Central memory CD8-positive, alpha-beta T cell (primary cell): ENCODE data around the gene GNAS.

ENCODE experiments used
- ATAC-seq: fragments of 150-1000 bp; cut with Tn5 transposase; replicated peaks from 2 replicates; pipeline ENCODE4 v1.10.0; 2022; ENCODE audit warnings: mild to moderate bottlenecking, moderate FRiP score, moderate number of reproducible peaks; ENCODE audit not compliant: poor library complexity, severe bottlenecking; ENCODE audit errors: extremely low read depth
- DNase-seq, 2 donors: peaks; one replicate each; pipeline ENCODE4 v3.0.0; 2021; ENCODE audit warnings: low spot score in 2 of 2
- H3K27ac Mint-ChIP-seq: one replicate; pipeline ENCODE4 v1.8.0; 2022; ENCODE audit warnings: low read depth, mild to moderate bottlenecking, moderate library complexity, mixed read lengths
- H3K27me3 Mint-ChIP-seq: one replicate; pipeline ENCODE4 v1.8.0; 2022; ENCODE audit warnings: mixed read lengths
- H3K36me3 Mint-ChIP-seq: one replicate; pipeline ENCODE4 v1.8.0; 2022; ENCODE audit warnings: mild to moderate bottlenecking, moderate library complexity, mixed read lengths; ENCODE audit not compliant: insufficient read depth
- H3K4me1 Mint-ChIP-seq: one replicate; pipeline ENCODE4 v1.8.0; 2022; ENCODE audit warnings: mixed read lengths
- H3K4me3 Mint-ChIP-seq: one replicate; pipeline ENCODE4 v1.8.0; 2022; ENCODE audit warnings: mild to moderate bottlenecking, moderate library complexity, mixed read lengths
- H3K9me3 Mint-ChIP-seq: one replicate; pipeline ENCODE4 v1.8.0; 2022; ENCODE audit warnings: mixed read lengths

GNAS gene

DNA sequence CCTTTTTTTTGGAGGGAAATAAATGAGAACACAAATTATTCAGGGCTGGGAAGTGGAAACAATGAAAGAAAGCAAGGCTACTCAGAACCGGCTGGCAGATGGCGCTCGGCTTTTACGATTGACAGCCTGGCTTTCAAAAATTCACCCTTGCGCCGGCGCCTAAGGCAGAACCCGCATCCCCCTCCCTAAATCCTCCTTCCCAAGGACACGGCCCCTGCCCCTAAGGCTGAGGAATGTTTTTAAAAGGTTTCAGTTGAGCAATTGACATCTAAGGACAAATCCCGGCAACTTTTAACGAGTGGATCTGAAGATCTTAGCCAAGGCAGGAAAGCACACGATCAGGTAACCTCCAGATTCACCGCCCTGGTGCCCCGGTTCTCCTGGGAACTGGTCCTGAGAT, 16.3 kb downstream of the GNAS start:
- no peaks in the 10 kb centered on the region for H3K36me3 Mint-ChIP-seq
- DNase-seq: no peak
- H3K27me3 Mint-ChIP-seq: peaks cover 6% of the 10 kb centered on the region
- H3K4me1 Mint-ChIP-seq: peaks cover 5% of the 10 kb centered on the region
- H3K27ac Mint-ChIP-seq: no peak overlapping the region
- no peak for ATAC-seq
- H3K4me3 Mint-ChIP-seq: no peak overlapping the region
- no peaks in the 10 kb centered on the region for H3K9me3 Mint-ChIP-seq

DNA sequence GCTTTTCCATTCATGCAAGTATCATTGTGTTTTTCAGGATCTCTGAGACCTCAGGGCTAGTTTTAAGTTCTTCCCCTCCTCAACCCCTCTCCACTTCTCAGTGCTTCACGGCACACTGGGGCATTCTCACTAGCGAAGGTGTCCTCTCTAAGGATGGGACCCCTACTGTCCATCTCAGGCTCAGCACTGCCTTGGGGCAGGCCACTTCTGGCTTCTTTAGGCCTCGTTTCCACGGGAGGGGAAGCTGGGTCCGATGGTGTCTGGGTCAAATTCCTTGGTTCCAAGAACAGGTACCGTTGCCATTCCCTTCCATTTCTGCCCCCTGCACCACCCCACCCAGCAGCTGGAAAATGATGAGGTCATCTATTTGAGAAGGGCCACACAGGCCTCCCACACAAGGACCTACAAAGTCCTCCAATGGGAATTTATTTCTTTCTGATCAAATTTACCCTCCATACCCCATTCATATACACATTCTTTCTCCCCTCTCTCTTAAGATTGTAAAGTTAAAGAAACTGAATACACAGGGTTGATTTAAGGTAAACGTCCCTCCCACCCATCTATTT, 17.2 kb downstream of the GNAS start:
- H3K36me3 Mint-ChIP-seq: no peaks in the 10 kb centered on the region
- peaks cover 6% of the 10 kb centered on the region for H3K27me3 Mint-ChIP-seq
- H3K9me3 Mint-ChIP-seq: no peaks in the 10 kb centered on the region
- ATAC-seq (no peak), DNase-seq (no peak)
- peaks cover 5% of the 10 kb centered on the region for H3K4me1 Mint-ChIP-seq
- H3K4me3 Mint-ChIP-seq: no peak overlapping the region
- H3K27ac Mint-ChIP-seq: peak overlapping the region; percentile 59

DNA sequence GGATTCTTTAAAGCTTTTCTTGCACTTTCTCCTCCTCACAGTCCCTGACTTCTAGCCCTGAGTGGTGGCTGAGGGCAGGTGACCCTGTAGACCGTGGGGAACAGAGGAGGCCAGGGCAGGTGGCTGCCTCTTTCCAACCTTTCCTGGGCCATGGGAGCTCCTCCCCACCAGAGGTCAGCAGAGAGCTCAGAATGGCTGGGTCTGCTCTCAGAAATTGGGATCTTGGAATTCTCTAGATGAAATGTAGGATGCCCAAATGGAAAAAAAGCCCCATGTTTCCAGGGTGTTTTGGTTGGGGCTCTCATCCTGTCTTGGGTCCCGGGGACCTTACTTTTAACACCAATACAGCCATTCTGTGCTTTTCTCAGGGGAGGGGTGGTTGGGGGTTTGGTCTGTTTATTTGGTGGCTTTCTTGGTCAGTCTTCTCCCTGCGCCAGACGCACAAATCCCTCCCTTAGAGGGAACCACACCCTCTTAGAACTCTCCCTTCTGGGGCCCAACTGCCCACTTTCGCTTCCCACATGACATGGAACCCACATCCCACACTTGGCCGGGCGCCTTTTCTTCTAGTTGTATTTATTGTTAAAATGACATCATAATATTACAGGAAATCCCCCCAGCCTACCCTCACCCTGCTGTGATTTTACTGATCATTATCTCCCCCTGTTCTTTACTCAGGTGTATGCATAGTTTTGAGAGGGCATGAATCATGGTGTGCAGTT, 17.9 kb downstream of the GNAS start:
- DNase-seq (no peak), ATAC-seq (peak; percentile 43)
- Mint-ChIP-seq H3K27me3 (peaks cover 6% of the 10 kb centered on the region), H3K27ac (peak overlapping the region; percentile 59), H3K36me3 (no peaks in the 10 kb centered on the region), H3K4me3 (no peak overlapping the region), H3K4me1 (peaks cover 5% of the 10 kb centered on the region), H3K9me3 (no peaks in the 10 kb centered on the region)

DNA sequence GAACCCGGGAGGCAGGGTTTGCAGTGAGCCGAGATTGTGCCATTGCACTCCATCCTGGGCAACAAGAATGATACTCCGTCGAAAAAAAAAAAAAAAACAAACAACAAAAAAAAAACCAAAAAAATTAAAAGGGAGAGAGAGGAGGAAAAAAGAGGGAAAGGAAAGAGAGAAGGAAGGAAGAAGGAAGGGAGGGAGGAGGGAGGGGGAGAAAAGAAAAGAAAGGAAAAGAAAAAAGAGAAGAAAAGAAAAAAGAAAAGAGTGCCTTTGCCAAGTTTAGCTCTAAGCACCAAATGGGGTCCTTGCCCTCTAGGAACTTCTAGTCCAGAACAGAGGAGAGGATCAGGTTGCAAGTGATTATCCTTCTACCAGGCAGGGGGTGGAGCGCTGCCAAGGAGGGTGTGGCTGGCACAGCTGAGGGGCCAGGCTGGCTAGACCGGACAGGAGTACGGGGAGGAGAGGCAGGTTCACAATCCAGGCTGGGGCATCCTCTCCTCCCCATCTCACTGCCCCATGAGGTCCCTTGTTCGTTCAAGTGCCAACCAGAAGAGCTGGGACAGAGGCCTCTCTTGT, 19.1 kb downstream of the GNAS start:
- Mint-ChIP-seq H3K27ac (peak overlapping the region; percentile 65), H3K4me1 (peaks cover 5% of the 10 kb centered on the region), H3K9me3 (no peaks in the 10 kb centered on the region), H3K4me3 (no peak overlapping the region), H3K27me3 (peaks cover 6% of the 10 kb centered on the region), H3K36me3 (no peaks in the 10 kb centered on the region)
- no peak for DNase-seq
- ATAC-seq: no peak

DNA sequence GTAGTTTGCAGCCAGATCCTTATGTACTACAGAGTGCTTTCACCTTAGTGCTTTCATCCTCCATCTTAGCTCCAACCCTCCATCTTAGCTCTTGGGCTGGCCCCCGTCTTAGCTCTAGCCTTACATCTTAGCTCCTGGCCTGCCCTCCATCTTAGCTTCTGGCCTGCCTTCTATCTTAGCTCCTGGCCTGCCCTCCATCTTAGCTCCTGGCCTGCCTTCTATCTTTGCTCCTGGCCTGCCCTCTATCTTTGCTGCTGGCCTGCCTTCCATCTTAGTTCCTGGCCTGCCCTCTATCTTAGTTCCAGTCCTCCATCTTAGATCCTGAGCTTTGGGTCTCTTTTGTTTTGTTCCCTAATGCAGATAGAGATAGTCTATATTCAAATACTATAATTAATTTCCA, 22.0 kb downstream of the GNAS start:
- no peak for DNase-seq
- ATAC-seq: no peak
- Mint-ChIP-seq H3K4me3 (no peak overlapping the region), H3K27ac (no peak overlapping the region), H3K9me3 (no peaks in the 10 kb centered on the region), H3K4me1 (peaks cover 15% of the 10 kb centered on the region), H3K36me3 (peaks cover 2% of the 10 kb centered on the region), H3K27me3 (peaks cover 6% of the 10 kb centered on the region)

DNA sequence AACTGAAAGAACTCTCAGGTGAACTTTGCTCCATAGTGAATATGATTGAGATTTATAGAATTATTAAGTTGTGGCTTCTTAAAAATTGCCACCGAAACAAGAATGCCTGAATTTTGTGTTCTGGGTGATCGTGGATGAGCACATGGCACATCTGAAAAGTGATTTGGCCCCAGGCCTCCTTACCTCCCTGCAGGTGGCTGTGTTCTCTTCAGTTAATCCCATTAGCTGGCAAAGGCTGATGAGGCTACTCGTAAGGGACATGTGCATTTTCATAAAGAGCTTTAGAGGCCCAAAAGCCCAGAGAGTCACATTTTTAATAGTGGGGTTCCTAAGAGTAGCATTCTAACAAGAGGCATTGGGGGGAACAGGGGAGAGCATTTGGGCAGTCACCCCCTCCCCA, 22.6 kb downstream of the GNAS start:
- Mint-ChIP-seq H3K4me1 (peaks cover 13% of the 10 kb centered on the region), H3K27me3 (peaks cover 5% of the 10 kb centered on the region), H3K27ac (no peak overlapping the region), H3K36me3 (peaks cover 2% of the 10 kb centered on the region), H3K4me3 (no peak overlapping the region), H3K9me3 (no peaks in the 10 kb centered on the region)
- no peak for ATAC-seq
- no peak for DNase-seq

DNA sequence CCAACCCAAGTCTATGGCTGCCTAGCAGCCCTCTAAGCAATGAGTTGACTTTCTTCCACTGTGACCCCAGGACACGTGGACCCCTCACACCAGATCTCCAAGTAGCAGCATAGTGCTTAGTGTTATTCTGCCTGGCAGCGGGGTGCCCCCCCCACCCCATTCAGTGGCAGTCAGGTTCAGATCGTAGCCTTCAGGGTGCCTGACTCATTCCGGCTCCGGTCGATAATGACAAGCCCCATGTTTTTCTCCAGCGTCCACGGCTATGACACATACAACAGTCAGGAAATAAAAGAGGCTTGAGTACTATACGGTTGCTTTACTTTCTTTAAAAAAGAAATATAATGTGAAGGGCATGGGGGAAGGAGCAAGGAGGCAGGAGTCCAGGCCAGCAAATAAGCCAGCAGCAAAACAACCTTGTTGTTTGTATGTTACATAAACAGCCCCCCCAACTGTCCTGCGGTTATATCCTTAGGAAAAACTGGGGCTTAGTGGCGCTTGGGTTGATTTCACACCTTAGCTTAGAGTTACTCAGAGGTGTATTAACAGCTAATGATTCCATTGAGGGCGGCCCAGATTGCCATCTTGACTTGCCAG, 23.1 kb downstream of the GNAS start:
- Mint-ChIP-seq H3K9me3 (no peaks in the 10 kb centered on the region), H3K4me3 (no peak overlapping the region), H3K4me1 (peaks cover 11% of the 10 kb centered on the region), H3K27ac (no peak overlapping the region), H3K36me3 (peaks cover 2% of the 10 kb centered on the region), H3K27me3 (no peaks in the 10 kb centered on the region)
- DNase-seq (no peak), ATAC-seq (no peak)

DNA sequence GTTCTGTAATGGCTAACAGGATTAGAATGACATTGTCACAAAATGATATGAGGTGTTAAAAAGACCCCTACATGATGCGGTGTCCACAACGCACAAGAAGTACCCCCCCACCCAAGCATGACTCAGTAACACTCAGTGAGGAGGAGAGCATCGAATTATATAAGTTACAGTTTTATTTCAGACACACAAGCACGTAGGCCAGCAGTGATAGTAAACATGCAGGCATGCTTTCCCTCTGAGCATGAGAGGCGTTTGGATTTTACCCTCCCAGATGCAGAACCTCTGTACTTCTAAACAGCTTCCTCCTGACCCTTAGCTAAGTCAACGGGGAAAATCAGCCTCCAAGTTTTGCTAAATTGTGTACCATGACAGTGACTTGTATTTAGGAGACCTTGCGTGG, 23.9 kb downstream of the GNAS start:
- Mint-ChIP-seq H3K27ac (no peak overlapping the region), H3K27me3 (no peaks in the 10 kb centered on the region), H3K4me1 (peaks cover 11% of the 10 kb centered on the region), H3K36me3 (peaks cover 2% of the 10 kb centered on the region), H3K4me3 (no peak overlapping the region), H3K9me3 (no peaks in the 10 kb centered on the region)
- ATAC-seq (no peak), DNase-seq (no peak)

DNA sequence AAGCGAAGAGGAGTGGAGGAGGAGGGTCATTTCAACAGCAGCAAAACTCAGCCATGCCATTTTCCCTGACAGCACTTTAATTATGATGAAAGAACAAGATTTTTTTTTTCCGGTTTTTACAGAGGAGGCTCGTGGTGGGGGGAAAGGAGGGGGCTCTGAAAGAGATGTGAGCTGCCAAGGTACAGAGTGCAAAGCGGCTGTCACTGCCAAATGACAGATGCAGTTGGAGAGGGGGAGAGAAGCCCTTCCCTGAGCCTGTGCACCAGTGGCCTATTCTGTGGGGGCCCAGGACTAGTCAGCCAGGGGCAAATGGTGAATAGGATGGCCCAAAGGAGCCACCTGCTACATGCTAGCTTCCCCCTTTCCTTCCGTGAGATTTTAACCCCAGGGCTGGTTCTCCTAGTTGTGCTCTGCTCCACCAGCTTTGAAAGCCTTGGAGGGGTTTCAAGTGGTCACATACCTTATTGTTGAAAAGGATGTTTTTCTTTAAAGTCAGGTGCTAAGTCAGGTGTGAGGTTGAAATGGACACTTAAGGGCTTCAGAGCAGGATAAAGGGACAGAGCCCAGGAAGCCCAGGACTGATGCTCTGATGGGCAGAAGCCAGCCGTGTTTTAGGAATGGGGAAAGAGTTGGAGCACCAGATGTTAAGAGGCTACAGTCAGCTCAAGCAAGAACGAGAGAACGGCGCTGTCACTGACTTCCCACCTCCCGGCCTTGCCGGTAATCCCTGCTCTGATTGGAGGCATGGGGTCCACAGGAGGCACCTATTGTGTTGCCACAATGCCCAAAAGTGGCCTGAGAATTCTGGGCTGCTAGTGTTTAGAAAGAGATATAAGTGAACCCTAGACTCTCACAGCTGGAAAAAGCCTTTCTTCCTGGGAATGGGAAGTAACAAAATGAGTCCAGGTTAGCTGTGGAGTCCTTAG, 24.8 kb downstream of the GNAS start:
- Mint-ChIP-seq H3K27ac (no peak overlapping the region), H3K9me3 (no peaks in the 10 kb centered on the region), H3K4me3 (no peak overlapping the region), H3K27me3 (no peaks in the 10 kb centered on the region), H3K36me3 (peaks cover 2% of the 10 kb centered on the region), H3K4me1 (peaks cover 11% of the 10 kb centered on the region)
- DNase-seq: no peak
- no peak for ATAC-seq

DNA sequence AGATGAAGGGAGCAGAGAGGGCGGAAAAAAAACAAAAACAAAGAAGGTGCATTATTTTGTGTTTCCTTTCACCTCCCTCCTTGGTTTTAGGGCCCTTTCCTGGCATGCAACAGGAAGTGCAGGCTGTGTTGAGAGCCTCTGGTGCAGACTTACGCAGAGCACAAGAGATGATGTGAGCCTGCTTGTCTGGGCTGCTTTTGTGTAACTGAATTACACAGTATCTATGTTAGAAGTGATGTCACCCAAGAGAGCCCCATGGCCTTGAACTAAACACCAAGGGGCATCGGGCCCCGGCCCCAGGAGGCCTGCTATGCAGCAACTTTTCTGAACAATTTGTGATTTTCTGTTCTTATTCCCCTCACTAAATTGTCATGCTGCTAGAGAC, 25.5 kb downstream of the GNAS start:
- DNase-seq: no peak
- no peak overlapping the region for H3K27ac Mint-ChIP-seq
- H3K36me3 Mint-ChIP-seq: peaks cover 2% of the 10 kb centered on the region
- no peak overlapping the region for H3K4me3 Mint-ChIP-seq
- H3K27me3 Mint-ChIP-seq: peaks cover 3% of the 10 kb centered on the region
- peaks cover 11% of the 10 kb centered on the region for H3K4me1 Mint-ChIP-seq
- no peak for ATAC-seq
- H3K9me3 Mint-ChIP-seq: no peaks in the 10 kb centered on the region

DNA sequence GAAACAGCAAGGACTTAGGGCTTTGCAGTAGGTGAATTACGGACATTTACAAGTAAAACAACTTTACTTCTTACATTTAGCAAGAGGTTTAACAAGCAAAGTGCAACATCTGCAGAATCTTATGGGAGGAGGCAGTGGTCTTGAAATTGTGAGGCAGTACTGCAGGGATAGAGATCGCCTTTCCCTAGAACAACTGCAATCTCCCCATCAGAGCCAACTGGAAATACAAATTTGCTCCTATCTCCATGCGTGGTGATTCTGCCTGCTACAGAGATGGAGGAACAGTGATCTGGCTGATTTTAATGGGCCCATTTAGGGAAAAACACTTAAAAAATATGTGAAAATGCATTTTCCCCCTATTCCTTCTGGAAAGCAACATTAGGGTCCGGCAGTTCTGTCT, 25.9 kb downstream of the GNAS start:
- Mint-ChIP-seq H3K4me1 (peaks cover 11% of the 10 kb centered on the region), H3K27me3 (peaks cover 6% of the 10 kb centered on the region), H3K36me3 (peaks cover 2% of the 10 kb centered on the region), H3K27ac (no peak overlapping the region), H3K4me3 (no peak overlapping the region), H3K9me3 (no peaks in the 10 kb centered on the region)
- ATAC-seq: no peak
- DNase-seq: no peak

DNA sequence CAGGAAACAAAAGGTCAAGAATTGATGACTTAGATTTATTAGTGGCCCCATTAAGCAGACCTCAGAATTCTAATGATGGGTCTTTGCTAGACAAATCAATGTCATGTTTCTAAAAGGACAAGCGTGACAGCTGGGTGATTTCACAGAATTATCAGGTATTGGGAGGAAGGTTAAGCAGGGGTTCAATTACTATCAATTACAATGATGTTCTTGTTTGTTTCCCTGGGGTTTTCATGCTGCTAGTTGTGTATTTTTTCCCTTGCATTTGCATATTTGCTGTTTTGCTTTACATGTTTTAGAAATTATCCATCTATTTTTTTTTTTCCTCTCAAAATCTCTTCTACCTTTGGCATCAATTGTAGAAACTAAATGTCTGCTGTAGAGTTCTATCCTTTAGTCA, 27.9 kb downstream of the GNAS start:
- Mint-ChIP-seq H3K36me3 (peaks cover 2% of the 10 kb centered on the region), H3K4me3 (no peak overlapping the region), H3K27me3 (peaks cover 6% of the 10 kb centered on the region), H3K27ac (no peak overlapping the region), H3K9me3 (no peaks in the 10 kb centered on the region), H3K4me1 (peaks cover 11% of the 10 kb centered on the region)
- DNase-seq (no peak), ATAC-seq (no peak)
